UCSD-AML1 (cell line): ENCODE data around the gene ALDH18A1.
A peak's percentile ranks its signal among the peaks of the same experiment; 100 is the strongest.

ENCODE experiments used
- DNase-seq: peaks from one replicate; lab custom pipeline; 2025; ENCODE audit not compliant: unreplicated experiment; lab: John Stamatoyannopoulos, UW

The ALDH18A1 gene

DNA sequence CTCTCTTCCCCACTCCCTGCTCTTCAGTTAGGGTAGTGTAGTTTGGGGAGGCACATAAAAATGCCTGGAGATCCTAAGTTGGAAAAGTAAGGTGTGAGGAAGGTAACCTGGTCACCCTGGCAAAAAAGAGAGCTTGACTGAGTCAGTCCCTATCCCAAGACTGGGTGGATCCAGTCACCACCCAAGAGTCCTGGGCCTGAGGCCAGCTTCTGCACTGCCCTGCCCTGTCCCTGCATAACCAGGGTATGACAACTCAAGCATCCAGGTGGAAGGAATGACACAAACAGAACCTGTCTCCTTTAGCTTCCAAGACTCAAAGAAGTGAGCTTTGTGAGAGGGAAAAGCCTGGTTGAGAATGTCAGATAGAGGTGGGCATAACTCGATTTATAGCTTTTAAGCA is 68.5 kb downstream of the ALDH18A1 start:
- DNase-seq = no peak

DNA sequence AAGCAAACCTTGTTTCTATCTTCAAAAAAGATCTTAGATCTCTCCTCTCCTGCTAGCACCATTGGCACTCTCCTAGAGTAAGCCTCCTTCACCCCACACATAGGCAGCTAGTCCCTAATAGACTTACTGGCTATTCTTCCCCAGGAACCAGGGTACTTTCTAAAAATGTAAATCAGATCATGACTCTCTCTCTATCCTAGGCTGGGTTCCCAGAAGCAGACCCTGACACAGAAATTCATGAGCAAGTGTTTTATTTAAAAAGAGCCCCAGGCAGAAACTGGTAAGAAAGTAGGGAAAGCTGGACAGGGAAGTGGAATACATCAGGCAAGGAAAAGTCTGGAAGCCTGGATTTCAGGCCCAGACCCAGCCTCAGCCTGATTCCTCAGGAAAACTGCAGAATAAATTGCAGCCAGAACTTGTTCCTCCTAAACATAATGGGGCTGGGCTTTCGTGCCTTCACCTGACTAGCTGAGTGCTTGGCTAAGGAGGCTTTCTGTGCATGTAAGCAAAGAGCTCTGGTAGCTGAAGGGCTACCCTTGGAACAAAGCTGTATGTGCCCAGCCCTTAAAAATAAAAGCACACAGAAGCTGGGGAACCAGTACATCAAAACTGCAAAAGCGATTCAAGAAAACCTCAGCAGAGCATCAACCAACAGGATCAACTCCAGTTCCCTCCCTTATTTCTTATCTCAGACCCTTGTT is 76.5 kb downstream of the ALDH18A1 start:
- no peak for DNase-seq

DNA sequence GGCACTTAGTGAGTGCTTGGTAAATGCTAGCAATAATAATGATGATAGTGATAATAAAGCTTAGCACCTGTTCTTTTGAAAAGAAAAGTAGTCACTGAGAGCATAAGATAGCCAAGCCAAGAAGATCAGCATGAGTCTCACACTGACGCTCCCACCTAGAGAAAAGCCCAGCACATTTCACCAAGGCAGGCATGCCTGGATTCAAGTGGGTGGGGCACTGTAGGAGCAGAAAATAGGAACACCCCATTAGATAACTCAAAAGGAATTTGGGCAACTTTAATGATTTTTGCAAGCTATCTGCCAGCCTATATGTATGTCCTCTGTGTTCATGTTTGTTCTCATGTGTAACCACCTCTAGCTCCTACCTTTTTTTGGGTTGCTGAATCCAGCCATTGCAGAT is 77.2 kb downstream of the ALDH18A1 start:
- DNase-seq = no peak

DNA sequence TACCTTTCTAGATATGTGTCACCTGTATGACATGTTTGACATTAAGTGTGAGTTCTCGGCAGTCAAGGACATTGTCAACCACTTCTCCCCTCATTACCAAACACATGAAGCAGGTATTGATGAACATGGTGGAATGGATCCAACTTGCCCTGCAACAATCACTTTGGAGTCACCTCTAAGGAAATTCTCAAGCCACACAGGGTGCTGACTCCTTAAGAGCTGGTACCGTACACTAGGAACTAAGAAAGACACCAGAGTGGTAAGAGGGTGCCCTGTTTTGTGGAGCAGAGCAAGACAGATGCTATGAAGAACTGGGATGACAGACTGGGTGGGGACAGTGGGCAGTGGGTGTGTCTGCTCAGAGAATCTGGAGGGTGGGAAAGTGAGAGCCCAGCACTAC is 77.9 kb downstream of the ALDH18A1 start:
- no peak for DNase-seq

DNA sequence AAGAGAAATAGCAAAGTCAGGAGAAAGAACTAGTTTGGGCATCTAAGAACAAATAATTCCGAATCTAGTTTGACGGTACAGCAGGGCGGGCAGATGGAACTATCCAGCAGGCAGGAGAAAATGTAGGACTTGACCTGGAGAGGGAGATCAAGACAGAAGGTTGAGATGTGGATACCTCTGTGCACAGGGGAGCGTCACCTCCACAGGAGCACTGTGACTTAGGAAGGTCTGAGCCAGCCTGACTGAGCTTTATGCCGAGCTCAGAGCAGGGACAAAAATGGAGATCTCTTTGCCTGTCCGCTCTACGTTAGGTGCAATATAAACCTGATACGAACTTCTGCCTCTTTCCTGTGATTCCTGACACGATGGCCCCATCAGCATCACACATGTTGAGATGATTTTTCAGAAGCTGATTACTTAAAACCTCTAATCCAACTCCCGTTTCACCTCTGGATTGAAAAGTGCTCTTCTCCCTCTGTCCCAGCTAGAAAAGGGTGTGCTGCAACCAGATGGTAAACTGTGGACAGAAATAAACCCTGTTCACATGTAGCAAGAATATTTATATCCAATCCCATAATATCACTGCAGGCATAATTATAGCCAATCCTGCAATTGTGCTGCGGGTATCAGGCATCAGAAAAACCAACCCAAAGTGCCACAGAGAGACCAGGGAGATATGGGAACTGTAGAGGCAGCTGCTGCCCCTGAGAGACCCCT is 81.7 kb downstream of the ALDH18A1 start:
- no peak for DNase-seq

DNA sequence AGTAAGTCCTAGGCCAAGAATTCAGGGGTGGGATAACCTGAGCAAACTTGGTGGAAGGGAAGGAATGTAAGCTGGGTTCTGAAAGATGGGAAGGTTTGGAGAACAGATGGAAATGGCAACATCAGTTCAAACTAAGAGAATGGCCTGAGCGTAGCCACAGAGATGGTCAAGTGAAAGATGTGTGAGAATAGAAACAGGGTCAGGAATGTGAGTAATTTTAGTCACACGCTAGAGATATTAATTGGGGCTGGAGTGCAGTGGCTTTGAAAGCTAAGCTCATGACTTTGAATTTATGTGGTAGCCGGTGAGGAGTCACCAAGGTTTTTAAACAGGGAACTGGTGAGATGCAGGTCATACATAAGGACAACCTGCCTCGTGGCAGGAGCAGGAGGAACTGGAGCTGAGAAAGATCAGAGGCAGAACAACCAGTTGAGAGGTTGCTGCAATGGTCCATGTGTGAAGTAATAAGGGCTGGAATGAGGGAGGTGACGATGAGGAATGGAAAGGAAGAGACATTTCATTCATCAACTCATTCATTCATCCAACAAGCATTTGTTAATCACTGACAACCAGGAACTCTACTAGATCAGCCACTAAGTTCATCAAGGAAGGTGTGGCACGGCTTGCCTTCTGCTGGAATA is 82.4 kb downstream of the ALDH18A1 start:
- no peak for DNase-seq

DNA sequence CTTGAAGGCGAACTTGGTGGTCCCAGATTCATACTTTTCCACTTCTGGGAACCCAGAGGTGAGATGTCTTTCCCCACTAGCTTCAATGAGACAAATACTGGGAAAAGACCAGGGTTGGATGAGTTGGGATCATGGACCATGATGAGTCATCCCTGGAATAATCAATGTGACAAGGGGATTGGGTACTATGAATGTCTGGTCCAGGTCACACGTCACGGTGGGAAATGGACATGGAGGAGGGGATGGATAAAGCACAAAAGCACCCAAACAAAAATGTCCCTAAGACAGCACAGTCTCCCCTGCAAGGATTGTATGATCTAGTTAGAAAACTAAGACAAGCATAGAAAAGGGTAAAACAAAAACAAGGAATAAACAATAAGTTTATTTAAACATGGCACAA is 83.0 kb downstream of the ALDH18A1 start:
- no peak for DNase-seq

DNA sequence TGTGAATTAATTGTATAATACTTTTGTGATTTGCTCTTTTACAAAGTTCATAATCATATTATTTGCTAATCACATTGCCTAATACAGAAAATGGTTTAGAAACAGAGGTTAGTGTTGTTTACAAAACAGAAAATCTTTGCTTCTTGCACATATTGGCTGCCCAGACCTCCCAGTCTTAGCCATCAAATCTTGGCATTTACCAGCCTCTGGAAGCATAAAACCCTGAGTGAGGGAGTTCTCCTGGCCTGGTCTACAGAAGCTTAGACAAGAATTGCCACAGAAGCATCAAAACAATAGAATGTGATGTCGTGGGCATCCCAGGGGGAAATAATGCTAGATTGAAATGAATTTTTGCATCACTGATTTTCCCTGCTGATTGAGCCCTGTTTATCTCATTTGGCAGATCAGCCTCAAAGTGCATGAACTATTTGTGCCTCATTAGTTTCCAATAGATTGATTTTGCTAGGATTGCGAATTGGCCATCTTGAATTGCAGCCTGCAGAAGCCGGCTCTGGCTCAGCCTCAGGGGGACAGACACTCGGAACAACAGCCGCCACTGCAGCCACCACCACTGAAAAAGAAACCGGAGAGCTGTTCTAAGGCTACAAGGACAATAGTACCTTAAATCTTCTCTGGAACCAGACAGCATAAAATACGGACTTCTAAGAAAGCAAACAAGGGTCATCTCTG is 84.2 kb downstream of the ALDH18A1 start:
- DNase-seq = no peak

DNA sequence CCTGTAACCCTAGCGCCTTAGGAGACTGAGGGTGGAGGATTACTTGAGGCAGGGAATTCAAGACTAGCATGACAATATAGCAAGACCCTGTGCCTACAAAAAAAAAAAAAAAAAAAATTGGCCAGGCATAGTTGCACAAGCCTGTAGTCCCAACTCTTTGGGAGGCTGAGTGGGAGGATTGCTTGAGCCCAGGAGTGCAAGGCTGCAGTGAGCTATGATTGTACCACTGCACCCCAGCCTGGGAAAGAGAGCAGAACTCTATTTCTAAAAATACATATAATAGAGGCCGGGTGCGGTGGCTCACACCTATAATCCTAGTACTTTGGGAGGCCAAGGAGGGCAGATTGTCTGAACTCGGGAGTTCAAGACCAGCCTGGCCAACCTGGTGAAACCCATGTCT is 85.1 kb downstream of the ALDH18A1 start:
- DNase-seq = no peak

DNA sequence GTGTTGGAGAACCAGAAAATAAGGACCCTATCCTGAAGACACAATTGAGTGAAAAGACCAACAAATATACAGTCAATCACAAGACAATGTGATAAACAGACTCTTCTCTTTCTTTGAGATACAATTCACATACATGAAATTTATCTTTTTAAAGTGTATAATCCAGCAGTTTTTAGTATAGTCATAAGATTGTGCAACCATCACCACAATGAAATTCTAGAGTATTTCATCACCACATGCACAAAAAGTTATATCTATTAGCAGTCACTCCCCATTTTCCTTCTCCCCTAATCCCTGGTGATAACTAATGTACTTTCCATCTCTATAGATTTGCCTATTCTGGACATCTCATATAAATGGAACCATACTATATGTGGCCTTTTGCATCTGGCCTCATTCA is 87.1 kb downstream of the ALDH18A1 start:
- DNase-seq = no peak

DNA sequence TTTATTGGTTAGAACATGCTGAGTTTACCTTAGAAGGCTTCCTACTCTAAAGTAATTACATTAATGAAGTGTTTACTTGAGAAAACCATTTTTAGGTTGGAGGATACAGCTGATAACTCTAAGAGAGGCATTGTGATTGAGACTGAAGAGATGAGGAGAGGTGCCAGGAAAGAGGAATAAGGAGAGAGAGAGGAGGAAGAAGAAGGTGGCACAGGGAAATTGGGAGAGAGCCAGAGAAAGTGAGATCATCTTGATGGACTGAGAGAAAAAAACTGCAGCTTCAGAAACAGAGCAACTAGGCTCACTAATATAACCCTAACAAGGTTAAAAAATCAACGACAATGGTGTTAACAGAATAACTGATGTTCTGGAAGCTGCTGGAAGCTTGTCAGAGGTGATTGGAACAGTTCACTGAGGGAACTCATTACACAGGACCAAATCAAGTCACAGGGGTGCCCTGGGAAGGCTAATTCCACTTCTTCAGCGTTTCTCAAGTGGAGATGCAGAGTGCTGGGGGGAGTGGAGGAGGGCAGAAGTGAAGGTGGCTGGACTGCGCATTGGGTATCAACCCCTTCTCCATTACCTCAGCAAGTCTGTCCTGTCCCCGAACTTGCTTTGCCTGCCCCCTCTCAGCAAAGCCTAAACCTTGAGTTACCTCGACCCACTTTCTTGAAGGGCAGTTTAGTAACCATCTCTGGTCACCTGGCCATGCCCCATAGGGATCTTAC is 88.4 kb downstream of the ALDH18A1 start:
- DNase-seq = no peak

DNA sequence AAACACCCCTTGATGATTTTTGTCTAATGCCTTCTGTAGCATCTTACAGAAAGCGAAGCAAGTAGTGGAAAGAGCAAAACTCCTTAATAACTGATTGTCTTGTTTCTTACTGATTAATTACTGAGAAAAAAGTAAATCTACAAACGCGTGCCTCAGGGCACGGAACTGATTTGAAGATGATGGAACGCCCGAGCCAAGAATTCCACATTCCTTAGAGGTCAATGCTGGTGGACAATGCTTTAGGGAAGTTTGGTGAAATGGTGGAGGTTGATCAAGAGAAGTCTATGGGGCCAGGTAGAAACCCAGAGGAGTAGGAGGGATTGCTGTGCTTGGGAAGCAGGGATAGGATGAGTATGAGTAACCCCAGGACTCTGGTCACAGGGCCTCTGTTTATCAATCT is 90.4 kb downstream of the ALDH18A1 start:
- DNase-seq = no peak

DNA sequence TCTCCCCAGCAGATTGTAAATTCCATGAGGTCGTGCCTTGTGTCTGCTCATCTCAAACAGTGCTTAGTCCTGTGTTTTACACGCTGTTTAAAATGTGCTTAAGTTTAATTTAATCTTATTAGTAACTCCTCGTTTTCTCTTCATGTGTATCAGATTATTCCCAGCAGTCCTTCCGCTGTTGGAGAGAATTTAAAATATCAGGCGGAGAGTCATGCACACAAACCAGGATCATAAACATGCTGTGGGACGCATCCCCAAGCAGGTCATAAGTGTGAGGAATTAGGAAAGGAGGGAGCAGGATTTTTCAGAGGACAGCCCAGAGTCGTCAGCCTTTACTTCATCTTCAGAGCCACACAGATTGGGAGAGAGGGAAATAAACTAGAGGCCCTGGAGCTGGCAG is 91.2 kb downstream of the ALDH18A1 start:
- no peak for DNase-seq

DNA sequence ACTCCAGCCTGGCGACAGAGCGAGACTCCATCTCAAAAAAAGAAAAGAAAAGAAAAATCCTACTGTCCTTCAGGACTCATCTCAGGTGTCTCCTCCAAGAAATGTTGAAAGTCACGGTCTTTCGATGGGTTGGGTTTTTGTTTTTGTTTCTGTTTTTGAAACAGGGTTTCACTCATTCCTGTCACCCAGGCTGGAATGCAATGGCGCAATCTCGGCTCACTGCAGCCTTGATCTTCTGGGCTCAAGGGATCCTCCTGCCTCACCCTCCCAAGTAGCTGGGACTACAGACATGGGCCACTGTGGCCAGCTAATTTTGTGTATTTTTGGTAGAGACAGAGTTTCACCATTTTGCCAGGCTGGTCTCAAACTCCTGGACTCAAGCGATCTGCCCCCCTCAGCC is 92.2 kb downstream of the ALDH18A1 start:
- no peak for DNase-seq

DNA sequence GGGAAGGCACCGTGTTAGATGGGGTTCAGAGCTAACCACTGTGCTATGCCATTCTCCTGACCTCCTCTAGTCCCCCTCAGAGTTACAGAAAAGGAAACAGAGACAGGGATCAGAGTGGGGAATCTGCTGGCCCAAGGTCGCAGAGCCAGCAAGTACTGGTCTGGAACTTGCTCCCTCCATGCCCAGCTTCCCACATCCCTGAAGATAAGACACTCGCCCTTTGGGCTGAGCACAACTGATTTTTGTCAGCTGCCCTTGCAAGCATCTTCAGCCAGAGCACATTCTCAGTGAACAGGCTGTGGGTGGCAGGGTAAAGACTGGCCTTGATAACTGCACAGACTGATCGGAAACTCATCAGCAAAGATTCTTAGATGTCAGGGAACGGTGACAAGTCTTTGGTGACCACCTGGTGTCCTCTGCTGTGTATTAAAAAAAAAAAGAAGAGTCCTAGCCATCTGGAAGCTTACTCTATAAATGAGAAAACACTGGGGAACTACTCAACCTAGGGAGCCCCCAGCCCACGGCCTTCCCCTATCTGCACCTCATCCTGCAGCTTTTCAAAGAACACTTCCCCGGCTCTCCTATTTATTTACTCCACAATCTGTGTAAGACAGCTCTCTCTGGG is 94.1 kb downstream of the ALDH18A1 start:
- no peak for DNase-seq

DNA sequence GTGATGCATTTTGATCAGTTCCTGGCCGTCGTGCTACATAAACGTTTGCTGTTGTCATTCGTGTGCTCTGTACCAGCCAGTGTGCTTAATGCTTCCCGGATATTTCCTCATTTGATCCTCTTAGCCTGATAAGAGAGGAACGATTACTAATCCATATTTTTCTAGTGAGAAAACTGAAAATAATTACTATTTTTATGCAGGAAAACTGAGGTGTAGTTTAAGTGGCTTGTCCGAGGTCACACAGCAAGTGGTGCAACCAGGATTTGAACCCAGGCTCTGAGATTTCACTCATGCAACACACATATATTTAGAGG is 94.7 kb downstream of the ALDH18A1 start:
- no peak for DNase-seq

DNA sequence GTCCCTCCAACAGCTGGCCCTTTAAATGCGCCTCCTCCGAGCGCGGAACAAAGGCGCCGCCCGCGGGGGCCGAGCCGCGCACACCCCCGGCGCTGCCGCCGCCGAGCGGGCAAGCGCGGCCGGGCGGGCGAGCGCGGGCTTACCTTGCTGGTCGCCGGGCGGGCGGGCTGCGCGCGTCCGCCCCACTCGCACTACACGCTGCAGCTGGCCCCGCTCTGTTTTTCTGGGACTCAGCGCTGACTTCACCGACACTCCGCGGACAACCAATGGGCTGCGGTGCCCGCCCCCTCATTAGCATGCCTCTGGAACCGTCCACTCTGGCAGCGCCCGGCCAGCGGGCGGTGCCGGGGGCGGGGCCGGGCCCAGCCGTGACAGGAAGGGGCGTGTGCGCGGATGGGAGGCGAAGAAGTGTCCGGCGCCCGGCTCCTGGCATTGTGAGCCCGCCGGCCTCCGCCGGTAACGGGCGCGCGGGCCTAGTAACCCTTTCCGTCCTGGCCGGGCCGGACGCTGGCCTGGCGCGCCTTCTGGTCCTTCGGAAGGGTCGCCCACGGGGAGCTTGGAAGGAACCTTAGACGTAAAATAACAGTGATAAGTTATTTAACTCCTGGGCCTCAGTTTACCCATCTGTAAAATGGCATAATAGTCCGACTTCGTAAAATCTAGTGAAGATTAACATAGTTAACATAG is 95.2 kb downstream of the ALDH18A1 start, which contains the start of gene SORBS1:
TSS of gene SORBS1 (minus strand) at position 195 of the 687 bp plus-strand sequence. CDS start 120,236 bp downstream, outside the sequence.
- DNase-seq = peak; percentile 97

DNA sequence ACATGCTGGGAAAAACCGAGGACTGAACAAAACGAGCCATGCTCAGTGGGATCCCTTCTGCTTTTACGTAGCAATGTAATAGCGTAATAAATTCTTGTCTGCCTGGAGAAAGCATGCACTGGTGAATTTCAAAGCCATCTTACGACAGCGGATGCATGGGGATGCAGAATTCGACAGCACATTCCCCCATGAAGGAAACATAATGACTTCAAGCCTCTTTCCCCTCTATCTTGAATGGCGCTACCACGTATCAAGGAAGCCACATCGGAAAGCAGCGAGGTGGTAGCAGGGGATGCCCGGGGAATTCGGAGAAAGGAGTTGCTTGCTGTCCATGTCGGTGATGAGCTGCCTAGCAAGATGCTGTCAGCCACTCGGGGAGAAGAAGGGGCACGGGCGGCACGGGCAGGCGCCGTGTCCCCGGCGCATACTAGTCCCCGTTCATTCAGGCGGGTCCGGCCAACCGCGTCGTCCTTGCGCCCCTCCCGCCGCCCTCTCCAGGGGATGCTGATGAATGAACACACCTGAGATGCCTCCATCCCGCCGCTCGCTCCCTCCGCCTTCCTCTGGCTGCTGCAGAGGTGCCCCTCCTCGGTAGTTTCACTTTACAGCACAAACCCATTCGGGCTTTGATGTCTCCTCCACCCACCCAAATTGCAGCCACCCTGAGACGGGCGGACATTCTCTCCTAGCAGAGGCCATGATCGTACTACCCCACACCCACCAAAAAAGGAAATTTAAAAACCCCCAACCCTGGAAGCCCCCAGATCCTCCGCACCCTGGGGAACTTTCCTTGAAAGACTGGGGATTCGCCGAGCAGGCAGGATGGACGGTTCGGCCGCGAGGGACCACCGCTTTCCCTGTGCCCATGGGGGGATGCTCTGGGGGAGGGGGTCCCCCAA is 96.0 kb downstream of the ALDH18A1 start:
- no peak for DNase-seq

DNA sequence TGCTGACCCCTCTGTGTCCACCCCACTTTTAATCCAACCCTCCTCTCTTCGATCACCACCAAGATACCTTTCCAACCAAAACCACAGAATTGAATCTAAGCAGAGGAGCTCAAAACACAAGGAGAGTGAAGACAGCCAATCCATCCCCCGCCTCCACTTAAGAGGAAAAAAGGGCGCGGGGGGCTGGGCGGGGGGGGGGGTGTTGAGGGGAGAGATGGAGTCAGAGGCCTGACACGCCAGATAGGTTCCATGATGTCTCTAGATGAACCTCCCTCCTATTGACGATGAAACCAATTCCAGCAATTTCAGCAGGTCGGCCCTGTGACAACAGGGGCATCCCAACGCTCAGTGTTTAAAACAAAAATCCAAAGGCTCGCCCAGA is 96.6 kb downstream of the ALDH18A1 start:
- DNase-seq = no peak
